ENCODE results near the gene PRPF6.

Gene PRPF6

DNA sequence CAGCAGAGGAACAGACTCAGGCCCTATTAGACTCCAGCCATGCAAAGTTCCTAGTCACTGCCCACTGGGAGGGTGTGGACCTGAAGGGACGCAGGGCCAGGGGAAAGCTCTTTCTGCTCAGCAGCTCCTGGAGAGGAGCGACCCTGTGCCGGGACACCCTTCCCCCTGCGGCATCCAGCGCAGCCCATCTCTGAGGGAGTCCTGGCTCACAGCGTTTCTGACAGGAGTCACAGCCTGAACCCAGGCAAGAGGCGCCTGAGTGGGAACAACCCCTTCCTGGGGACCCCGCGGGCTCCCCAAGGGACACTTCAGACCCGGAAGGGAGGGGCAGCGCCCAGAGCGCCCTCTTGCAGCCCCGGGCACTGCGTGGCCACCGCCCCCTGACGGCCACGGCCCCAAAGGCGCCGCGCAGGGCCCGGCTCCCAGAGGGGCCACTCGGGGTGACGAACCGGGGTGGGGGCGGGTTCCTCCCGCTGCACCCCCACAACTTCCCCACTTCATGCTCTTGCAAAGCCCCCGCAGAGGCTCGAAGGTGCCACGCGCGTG lies 25.6 kb upstream of the PRPF6 start:
- TF ChIP-seq, protein P1, sequence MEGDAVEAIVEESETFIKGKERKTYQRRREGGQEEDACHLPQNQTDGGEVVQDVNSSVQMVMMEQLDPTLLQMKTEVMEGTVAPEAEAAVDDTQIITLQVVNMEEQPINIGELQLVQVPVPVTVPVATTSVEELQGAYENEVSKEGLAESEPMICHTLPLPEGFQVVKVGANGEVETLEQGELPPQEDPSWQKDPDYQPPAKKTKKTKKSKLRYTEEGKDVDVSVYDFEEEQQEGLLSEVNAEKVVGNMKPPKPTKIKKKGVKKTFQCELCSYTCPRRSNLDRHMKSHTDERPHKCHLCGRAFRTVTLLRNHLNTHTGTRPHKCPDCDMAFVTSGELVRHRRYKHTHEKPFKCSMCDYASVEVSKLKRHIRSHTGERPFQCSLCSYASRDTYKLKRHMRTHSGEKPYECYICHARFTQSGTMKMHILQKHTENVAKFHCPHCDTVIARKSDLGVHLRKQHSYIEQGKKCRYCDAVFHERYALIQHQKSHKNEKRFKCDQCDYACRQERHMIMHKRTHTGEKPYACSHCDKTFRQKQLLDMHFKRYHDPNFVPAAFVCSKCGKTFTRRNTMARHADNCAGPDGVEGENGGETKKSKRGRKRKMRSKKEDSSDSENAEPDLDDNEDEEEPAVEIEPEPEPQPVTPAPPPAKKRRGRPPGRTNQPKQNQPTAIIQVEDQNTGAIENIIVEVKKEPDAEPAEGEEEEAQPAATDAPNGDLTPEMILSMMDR (IDR thresholded peaks at IDR 0.05; ENCODE audit: low read depth, low read length) = peak; percentile 24
- no peak for DNase-seq (ENCODE audit: extremely low read depth, low read depth)

DNA sequence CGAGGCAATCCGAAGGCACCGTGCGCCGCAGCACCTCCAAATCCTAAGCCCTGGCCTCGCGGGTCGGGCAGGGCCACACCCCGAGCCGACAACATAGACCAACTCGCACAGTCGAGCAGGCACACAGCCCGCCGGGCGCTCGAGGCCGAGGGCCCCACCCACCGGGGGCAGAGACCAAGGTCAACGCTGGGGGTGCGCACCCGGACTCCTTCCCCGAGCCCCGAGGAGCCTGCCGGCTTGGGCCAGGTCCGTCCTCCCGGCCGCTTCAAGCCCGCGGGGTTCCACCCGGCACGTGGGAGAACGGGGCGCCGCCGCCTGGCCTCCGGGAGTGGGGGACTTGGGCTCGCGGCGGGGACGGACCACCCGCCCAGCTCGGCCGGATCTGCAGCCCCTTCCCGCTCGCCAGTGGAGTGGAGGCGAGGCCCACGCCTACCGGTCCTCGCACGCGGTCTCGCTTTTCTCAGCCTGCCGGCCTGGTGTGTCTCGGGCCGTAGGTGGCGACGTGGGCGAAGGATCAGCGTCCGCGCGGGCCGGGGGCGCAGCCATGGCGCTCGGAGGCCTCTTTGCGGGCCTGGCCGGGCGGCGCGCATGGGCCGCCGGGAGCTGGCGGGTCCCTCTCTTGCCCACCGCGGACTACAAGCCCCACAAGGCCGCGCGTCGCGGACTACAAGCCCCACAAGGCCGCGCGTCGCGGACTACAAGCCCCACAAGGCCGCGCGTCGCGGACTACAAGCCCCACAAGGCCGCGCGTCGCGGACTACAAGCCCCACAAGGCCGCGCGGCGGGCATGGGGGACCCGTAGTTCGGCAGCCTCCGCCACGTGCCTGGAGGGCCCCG lies 24.9 kb upstream of the PRPF6 start, which contains the start of gene UCKL1:
Gene UCKL1, minus strand, starts transcription at position 590 of the 837 bp plus-strand sequence. Its CDS starts 44 bp downstream, at position 546.
- TF ChIP-seq, protein P1 (IDR thresholded peaks at IDR 0.05; ENCODE audit: low read depth, low read length) = no peak
- peak; percentile 78 for DNase-seq (ENCODE audit: extremely low read depth, low read depth)

DNA sequence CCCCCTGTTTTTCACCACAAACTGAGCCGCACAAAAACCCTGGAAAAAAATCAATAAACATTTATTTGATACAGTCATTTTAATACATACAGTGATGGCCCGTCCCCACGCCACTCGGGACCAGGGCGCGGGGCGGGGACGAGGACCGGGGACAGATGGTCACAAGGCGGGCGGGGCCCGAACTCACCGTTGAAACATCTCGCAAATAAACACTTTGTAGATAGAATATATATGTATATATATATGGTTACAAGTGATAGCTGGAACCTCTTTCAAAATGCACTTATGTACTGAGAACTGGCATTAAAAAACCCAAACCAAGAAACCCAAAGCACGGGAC lies 24.3 kb upstream of the PRPF6 start:
- no peak for DNase-seq (ENCODE audit: extremely low read depth, low read depth)
- TF ChIP-seq, protein P1 (IDR thresholded peaks at IDR 0.05; ENCODE audit: low read depth, low read length) = no peak

DNA sequence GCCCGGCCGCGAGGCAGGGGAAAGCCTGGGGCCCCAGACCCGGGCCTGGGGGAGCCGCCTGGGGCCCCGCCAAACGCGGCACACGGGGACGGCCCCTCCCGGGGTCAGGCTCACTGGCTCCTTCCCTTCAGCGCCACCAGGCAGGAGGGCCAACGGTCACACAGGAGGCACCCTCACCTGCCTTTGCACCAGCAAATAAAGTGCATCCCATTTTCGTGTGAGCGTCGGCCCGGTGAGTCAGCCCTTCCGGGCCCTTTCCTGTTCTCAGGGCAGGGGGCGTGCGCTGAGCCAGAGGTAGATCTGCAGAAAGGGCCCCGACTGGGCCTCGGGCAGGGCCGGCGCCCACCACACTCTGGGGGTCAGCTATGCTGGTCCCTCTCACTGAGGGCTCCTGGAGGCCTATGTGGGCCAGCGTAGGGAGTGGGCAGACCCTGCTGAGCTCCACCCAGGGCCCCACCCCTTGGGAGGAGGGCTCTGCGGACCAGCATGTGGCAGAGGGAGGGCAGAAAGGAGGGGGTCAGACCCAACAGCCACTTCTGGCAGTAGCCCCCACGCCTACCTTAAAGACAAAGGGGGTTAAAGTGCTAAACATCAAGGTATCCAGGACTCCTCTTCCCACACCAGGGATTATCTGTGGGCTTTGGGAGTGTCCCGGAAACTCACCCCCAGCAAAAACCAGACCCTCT lies 23.8 kb upstream of the PRPF6 start:
- DNase-seq (ENCODE audit: extremely low read depth, low read depth) = no peak
- TF ChIP-seq, protein P1 (IDR thresholded peaks at IDR 0.05; ENCODE audit: low read depth, low read length) = peak; percentile 2

DNA sequence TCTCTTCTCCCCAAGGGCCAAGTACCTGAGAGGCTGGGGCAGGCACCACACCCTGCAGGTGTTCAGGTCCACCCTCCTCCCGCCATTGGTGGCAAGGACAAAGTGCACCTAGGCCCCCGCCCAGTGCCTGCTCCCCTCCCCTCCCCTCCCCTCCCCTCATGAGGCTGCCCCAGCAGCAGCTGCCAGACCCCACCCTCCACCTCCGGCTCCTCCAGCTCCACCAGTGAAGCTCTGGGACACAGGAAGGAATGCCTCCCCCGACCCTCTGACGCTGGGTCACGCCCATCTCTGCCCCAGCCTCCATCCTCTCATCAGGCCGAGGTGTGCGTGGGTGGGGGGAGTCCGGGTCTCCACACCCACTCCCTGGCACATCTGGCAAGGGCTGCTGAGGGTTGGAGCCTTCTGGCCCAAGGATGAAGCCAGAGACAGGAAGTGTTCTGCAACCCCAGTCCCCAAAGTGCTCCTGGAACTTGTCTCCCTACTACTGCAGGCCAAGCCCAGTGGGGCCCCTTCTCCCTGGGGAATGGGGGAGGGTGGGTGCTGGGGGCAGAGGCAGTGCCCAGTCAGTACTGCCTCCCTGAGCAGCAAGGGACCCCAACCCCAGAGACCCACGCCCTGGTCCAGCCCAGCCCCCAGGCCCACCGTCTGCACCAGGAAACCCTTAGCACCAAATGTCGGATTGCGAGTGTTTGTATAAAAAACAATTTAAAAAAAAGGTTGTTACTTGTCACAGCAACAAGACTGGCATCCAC lies 23.1 kb upstream of the PRPF6 start:
- TF ChIP-seq, protein P1 (IDR thresholded peaks at IDR 0.05; ENCODE audit: low read depth, low read length) = no peak
- no peak for DNase-seq (ENCODE audit: extremely low read depth, low read depth)

DNA sequence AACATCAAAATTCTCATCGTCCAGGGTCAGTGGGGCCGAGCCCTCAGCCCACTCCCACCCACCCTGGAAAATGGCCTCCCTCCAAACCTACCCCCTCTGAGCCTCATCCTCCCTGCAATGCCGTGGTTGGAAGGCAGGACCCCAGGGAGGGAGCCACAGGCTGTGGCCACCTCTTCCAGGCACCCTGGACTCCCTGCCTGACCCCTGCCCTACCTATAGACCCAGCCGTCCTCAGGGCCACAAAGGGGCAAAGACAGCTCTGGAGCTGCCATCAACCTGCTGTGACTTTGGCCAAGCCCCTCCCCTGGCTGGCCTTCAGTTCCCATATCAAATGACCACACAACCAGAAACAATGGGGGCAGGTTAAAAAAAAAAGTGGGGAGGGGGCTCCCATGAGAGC lies 22.5 kb upstream of the PRPF6 start:
- TF ChIP-seq, protein P1 (IDR thresholded peaks at IDR 0.05; ENCODE audit: low read depth, low read length) = no peak
- DNase-seq (ENCODE audit: extremely low read depth, low read depth) = no peak
